Measurements from ENCODE around the gene USP31.
A peak's percentile ranks its signal among the peaks of the same experiment; 100 is the strongest.

USP31 gene, protein sequence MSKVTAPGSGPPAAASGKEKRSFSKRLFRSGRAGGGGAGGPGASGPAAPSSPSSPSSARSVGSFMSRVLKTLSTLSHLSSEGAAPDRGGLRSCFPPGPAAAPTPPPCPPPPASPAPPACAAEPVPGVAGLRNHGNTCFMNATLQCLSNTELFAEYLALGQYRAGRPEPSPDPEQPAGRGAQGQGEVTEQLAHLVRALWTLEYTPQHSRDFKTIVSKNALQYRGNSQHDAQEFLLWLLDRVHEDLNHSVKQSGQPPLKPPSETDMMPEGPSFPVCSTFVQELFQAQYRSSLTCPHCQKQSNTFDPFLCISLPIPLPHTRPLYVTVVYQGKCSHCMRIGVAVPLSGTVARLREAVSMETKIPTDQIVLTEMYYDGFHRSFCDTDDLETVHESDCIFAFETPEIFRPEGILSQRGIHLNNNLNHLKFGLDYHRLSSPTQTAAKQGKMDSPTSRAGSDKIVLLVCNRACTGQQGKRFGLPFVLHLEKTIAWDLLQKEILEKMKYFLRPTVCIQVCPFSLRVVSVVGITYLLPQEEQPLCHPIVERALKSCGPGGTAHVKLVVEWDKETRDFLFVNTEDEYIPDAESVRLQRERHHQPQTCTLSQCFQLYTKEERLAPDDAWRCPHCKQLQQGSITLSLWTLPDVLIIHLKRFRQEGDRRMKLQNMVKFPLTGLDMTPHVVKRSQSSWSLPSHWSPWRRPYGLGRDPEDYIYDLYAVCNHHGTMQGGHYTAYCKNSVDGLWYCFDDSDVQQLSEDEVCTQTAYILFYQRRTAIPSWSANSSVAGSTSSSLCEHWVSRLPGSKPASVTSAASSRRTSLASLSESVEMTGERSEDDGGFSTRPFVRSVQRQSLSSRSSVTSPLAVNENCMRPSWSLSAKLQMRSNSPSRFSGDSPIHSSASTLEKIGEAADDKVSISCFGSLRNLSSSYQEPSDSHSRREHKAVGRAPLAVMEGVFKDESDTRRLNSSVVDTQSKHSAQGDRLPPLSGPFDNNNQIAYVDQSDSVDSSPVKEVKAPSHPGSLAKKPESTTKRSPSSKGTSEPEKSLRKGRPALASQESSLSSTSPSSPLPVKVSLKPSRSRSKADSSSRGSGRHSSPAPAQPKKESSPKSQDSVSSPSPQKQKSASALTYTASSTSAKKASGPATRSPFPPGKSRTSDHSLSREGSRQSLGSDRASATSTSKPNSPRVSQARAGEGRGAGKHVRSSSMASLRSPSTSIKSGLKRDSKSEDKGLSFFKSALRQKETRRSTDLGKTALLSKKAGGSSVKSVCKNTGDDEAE (N-terminal part only)

DNA sequence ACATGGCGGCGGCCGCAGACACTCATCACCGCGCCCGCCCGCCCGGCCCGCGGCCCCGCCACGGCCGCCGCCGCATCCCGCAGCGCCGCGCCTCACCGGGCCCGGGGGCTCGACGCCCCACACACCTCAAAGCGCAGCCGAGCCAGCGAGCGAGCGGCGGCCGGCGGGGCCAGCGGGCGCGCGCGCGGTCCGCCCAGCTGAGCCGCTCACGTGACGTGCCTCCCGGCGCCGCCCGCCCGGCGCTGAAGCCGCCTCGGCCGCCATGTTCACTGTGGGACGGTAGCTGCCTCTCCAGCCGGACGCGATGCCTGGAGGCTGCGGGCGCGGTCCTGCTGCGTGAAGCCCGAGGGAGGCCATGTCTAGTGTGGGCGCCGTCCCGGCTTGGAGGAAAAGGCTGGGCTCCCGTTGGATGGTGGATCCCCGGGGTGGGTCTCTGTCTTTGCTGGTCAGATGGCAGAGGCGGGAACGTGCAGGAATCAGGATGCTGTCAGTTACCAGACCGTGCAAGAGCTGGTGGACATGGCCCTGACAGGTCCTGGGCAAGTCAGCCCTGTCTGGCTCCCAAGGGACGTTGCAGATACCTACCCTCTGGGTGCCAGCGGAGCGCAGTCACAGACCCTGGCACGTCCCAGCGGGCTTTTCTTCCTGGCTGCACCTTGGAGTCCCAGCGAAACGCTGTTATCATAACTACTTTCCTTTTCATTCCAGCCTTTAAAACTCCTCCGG lies at the start of gene USP31:
USP31 (minus strand) TSS at position 186 of the 726 bp plus-strand sequence; CDS start at position 4, 182 bp downstream.
- intact Hi-C loops (cut with DNase I; ENCODE audit: low total_unique reads), result no loop called here
- TF ChIP-seq, protein P1, sequence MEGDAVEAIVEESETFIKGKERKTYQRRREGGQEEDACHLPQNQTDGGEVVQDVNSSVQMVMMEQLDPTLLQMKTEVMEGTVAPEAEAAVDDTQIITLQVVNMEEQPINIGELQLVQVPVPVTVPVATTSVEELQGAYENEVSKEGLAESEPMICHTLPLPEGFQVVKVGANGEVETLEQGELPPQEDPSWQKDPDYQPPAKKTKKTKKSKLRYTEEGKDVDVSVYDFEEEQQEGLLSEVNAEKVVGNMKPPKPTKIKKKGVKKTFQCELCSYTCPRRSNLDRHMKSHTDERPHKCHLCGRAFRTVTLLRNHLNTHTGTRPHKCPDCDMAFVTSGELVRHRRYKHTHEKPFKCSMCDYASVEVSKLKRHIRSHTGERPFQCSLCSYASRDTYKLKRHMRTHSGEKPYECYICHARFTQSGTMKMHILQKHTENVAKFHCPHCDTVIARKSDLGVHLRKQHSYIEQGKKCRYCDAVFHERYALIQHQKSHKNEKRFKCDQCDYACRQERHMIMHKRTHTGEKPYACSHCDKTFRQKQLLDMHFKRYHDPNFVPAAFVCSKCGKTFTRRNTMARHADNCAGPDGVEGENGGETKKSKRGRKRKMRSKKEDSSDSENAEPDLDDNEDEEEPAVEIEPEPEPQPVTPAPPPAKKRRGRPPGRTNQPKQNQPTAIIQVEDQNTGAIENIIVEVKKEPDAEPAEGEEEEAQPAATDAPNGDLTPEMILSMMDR (IDR thresholded peaks at IDR 0.05), result no peak
- Histone ChIP-seq H3K4me3 (peak within 1 kb of the TSS; percentile 70 to 90), H3K36me3 (no peaks in the 10 kb centered on the region), H3K4me1 (peaks cover 0 to 46% (median 28%) of the 10 kb centered on the region in 4 donors), H3K27me3 (peaks cover 0 to 6% of the 10 kb centered on the region in 2 donors), H3K9me3 (no peaks in the 10 kb centered on the region), H3K27ac (peak within 1 kb of the TSS; percentile 64 to 73)
- DNase-seq, result peak; percentile 93 to 95

DNA sequence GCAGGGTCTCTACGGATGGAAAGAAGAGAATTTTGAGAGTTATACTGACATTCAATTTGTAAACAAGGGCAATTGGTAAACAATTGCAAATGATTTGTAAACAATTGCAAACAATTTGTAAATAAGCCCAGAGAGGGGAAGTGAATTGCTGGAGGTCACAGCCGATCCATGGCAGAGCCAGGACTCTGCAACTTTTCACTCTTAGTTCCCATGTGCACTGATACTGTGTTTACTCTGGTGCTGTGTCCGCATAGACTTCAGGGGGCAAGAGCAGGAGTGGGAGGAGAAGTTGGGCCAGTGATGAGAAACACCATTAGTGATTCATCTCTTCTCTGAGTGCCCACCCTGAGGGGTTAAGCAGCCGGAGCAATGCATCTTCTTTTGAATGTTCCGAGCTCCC lies 47.3 kb upstream of the USP31 start:
- Histone ChIP-seq H3K4me1 (no peaks in the 10 kb centered on the region), H3K9me3 (no peaks in the 10 kb centered on the region), H3K27ac (no peak overlapping the region), H3K4me3 (no peak overlapping the region), H3K36me3 (peaks cover 0 to 5% (median 0%) of the 10 kb centered on the region in 3 donors), H3K27me3 (peaks cover 0 to 6% of the 10 kb centered on the region in 2 donors)
- intact Hi-C loops (cut with DNase I; ENCODE audit: low total_unique reads), result no loop called here
- TF ChIP-seq, protein P1 (IDR thresholded peaks at IDR 0.05), result no peak
- DNase-seq, result no peak

DNA sequence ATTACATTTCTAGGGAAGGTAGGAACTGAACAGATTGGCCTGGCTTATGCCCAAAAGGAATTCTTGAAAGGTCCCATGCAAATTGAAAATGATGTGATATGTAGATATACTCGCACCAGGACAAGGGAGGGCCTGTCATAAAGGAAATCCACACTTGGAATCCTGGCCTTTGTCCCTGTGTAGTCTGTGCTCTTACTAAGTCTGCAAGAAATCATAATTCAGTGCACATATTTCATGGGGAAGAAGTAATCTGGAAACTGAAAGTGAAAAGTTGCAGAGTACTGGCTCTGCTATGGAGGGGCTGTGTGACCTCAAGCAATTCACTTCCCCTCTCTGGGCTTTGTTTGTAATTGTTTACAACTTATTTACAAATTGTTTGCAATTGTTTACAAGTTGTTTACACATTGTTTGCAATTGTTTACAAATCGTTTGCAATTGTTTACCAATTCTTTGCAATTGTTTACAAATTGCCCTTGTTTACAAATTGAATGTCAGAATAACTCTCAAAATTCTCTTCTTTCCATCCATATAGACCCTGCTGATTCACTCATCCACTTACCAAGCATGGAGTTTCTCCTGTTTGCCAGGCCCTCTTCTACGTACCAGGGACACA lies 46.2 kb upstream of the USP31 start:
- H3K4me3 ChIP-seq, result no peak overlapping the region
- intact Hi-C loops (cut with DNase I; ENCODE audit: low total_unique reads), result no loop called here
- H3K4me1 ChIP-seq, result no peaks in the 10 kb centered on the region
- DNase-seq, result no peak
- H3K27me3 ChIP-seq, result peaks cover 0 to 3% of the 10 kb centered on the region in 2 donors
- TF ChIP-seq, protein P1 (IDR thresholded peaks at IDR 0.05), result no peak
- H3K27ac ChIP-seq, result no peak overlapping the region
- peaks cover 0 to 5% (median 0%) of the 10 kb centered on the region in 3 donors for H3K36me3 ChIP-seq
- no peaks in the 10 kb centered on the region for H3K9me3 ChIP-seq

DNA sequence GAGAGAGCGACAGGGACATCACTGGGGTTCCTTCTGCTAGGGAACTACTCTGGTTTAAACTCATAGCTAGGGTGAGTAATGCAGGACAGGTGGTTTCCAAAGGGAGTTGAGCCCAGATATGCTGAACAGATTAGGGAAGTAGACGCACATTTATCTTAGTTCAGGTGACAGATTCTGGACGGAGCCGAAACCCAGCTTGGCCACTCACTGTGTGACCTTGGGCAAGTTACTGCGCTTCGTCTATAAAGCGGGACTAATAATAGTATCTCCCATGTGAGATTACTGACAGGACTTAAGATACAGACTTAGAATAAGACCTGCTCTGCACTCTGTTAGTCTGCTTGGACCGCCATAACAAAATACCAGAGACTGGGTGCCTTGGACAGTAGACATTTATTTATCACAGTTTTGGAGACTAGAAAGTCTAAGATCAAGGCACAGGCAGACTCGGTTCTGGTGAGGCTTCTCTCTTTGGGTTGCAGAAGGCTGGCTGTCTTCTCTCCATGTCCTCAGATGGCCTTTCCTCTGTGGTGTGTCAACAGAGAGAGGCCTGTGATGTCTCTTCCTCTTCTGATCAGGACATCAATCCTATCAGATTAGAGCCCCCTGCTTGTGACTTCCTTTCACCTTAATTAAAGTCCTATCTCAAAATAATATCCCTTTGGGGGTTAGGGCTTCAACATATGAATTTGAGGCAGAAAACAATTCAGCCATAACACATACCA lies 45.4 kb upstream of the USP31 start:
- H3K27me3 ChIP-seq, result no peaks in the 10 kb centered on the region
- H3K36me3 ChIP-seq, result peaks cover 0 to 10% (median 0%) of the 10 kb centered on the region in 3 donors
- H3K4me3 ChIP-seq, result no peak overlapping the region
- no peak for DNase-seq
- TF ChIP-seq, protein P1 (IDR thresholded peaks at IDR 0.05), result no peak
- no peaks in the 10 kb centered on the region for H3K9me3 ChIP-seq
- H3K4me1 ChIP-seq, result no peaks in the 10 kb centered on the region
- no peak overlapping the region for H3K27ac ChIP-seq
- intact Hi-C loops (cut with DNase I; ENCODE audit: low total_unique reads), result no loop called here
